Subcutaneous adipose tissue (tissue), 4 donors: Measurements from ENCODE around the gene CCR7. TPM values are rescaled to one million over a fixed set of nuclear protein-coding genes. Genes with fewer than 3 reads are reported as not detected.

Experiments used
- total RNA-seq, 4 donors: library from RNA; depleted of rRNA; stranded (reverse); fragments of >200 nt; gene quantifications; one replicate each; pipeline ENCODE4 v1.1.0, GENCODE V29; 2016
- TF ChIP-seq, protein P1 (sequence below): fragments of 450-650 bp; IDR thresholded peaks from one replicate; pipeline ENCODE4 v1.5.1; 2016; ENCODE audit warnings: low read depth, mild to moderate bottlenecking, control low read depth, antibody characterized with exemption, moderate library complexity

Gene CCR7
- total RNA-seq, 4 donors from 2014 or later: 0.22 to 1.9 (median 0.65) TPM; not detected in 1

DNA sequence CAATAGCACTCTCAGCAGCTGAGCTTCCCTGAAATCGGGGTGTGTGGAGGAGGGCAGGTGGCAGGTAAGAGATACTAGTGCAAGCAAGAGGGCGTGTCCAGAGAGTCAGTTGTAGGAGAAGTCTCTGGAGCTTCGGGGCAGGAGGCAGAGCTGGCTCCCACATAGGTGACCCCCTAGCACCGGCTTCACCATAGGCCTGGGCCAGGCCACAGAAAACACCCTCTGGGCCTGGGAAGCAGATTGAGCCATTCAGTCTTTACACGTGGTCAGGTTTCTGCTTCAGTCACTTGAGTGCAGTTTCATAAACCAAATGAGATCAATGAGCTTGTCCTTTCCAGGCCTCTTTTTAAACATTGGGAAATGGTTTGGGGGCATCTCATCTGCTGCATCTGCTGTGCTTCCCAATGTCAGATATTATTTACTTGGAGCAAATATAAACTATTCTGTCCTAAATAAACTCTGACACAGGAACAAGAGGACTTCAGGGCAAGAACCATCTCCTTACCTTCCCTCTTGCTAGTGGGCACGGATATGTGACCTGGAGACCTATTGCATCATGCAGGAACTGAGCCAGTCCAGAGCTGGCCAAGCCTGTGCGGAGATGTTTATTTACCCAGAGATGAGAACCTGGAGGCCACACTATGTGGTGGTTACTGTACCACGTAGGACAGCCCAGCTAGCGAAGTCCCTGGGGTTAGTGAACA is 16.1 kb downstream of the CCR7 start:
- TF ChIP-seq, protein P1, sequence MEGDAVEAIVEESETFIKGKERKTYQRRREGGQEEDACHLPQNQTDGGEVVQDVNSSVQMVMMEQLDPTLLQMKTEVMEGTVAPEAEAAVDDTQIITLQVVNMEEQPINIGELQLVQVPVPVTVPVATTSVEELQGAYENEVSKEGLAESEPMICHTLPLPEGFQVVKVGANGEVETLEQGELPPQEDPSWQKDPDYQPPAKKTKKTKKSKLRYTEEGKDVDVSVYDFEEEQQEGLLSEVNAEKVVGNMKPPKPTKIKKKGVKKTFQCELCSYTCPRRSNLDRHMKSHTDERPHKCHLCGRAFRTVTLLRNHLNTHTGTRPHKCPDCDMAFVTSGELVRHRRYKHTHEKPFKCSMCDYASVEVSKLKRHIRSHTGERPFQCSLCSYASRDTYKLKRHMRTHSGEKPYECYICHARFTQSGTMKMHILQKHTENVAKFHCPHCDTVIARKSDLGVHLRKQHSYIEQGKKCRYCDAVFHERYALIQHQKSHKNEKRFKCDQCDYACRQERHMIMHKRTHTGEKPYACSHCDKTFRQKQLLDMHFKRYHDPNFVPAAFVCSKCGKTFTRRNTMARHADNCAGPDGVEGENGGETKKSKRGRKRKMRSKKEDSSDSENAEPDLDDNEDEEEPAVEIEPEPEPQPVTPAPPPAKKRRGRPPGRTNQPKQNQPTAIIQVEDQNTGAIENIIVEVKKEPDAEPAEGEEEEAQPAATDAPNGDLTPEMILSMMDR: no peak

DNA sequence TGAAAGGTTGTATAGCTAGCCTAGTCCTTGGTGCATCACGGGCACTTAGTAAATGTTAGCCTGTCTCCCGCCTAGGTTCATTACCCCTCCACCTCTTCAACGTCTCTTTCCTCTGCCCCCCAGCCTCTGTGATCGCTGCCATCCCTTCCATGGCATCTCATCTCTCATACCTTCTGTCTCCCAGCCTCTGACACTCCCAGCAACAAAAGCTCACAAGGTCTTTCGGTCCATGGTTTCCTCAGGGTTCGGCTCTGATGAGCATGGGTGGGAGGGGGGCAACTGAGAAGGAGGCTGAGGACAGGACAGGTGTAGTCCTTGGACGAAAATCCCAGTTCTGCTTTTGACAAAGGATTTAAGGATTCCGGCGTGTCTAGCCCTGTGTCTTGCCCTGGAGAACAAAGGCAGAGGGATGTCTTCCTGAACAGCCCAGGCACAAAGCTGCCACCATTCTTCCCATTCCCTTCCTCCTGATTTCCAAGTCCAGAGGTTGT is 16.7 kb downstream of the CCR7 start:
- TF ChIP-seq, protein P1: no peak

DNA sequence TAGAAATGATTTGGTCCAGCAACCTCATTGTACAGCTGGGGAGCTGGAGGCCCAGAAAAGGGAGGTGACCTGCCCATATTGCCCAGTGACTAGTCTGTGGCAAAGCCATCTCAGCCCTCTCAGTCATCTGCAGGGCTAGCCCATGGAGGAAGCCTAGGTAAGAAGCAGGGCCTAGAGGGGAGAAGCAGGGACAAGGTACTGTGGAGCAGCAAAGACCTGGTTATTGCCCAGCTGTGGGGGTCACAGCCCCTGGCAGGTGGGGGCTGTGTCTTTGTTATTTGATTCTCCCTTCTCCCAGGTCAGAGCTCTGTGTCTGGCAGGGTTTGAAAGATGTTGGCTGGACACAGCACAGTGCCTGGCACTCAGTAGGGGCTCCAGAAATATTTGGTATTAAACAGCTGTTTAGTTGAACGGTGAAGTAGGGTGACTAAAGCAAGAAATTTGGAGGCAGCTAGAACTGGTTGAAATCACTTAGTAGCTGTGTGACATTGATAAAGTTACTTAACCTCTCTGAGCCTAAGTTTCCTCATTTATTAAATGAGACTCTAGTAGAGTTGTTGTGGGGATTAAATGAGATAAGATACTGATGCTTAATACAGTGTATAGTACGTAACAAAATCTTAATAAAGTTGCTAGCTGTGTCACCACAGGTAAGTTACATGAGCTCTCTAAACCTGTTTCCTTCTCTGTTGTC is 17.3 kb downstream of the CCR7 start:
- TF ChIP-seq, protein P1: no peak

DNA sequence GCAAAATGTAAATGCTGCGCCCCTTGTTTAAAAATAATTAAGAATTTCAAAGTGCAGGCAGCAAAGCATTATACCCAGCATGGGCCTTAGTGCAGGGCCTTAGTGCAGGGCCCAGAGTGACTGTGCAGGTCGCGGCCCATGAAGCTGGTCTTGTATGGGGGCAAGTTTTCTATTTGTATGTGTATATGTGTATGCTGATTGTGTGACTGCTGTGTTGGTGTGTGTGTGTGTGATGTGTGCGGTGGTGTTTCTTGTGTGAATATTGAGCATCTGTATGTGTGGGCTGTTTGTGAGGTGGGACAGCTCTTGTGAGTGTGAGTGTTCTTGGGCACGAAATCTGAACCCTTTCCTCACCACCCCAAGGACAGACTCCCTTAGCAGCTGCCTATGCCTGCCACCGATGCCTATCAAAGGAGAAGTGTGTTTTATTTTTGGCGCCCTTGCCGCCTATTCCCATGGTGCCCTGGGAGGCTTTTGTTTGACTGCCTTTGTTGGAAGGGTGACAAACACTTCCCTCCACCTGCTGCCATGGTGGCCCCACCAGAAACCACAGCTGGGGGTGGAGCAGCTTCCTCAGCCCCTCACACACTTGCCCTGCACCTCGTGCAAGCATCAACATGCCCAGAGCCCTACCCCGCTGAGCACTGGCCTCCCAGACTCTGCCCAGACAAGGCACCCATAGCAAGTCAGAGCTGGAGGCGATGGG is 18.0 kb downstream of the CCR7 start:
- TF ChIP-seq, protein P1: no peak

DNA sequence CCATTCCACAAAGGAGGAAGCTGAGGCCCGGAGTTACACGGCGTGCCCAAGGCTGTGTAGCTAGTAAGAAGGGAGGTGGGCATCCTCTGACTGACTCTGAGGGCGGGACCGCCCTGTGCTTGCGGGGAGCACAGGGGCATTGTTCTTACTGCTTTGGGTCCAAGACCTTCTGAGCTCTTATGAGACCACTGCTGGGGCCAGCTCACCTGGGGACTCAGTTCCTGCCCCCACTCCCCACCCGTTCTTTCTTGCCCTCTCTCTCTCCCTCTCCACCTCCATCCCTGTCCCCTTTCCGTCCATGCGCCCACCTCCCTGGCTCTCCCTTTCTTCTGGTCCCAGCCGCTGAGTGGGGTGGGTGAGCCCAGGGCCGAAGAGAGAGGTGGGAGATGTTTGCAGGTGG is 19.6 kb downstream of the CCR7 start:
- TF ChIP-seq, protein P1: no peak

DNA sequence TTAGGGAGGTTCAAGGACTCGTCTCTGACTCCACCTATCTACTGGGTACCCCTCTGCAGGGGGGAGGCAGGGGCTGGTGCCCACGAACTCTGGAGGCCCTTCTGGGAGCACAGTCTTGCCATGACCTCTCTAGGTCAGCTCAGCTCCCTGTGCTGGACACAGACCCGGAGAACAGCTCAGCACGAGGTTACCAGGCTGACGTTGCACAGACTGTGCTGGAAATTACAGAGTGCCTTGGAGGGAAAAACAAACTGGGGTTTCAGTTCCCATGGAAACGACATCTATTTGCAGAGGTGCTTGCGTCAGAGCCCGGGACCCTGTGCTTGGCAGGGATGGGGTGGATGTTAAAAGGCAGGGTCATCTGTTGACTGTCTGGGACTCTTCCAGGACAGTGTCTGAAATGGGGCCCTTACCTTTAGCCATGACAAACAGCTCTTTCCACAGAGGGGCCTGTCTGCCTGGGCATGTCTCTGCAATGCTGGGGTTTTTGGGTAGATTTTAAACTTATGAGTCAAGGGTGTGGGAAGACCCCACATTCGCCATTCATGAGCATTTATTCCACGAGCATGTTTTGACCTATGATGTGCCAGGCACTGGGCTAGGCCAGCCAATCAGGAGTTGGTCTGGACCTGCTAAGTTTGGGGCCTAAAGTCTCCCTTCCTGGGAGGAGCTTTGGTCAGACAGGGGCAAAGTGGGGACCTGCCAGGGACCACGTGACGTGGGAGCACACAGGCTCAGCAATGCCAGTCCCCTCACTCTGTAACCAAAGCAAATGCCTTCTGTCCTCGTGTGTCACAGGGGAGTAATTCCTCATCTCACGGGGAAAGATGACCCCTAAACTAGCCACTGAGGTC is 22.5 kb downstream of the CCR7 start:
- TF ChIP-seq, protein P1: no peak
